ENCODE measurements around the gene MYO1C. TPM values are rescaled to one million over a fixed set of nuclear protein-coding genes. Genes with fewer than 3 reads are reported as not detected.

Gene MYO1C
- total and polyA plus RNA-seq, 9 of the 15 experiments (the other 6 are each of a cell fraction or from before 2014, with no cell fraction given), result 0.46 to 32.5 (median 11.6) TPM

DNA sequence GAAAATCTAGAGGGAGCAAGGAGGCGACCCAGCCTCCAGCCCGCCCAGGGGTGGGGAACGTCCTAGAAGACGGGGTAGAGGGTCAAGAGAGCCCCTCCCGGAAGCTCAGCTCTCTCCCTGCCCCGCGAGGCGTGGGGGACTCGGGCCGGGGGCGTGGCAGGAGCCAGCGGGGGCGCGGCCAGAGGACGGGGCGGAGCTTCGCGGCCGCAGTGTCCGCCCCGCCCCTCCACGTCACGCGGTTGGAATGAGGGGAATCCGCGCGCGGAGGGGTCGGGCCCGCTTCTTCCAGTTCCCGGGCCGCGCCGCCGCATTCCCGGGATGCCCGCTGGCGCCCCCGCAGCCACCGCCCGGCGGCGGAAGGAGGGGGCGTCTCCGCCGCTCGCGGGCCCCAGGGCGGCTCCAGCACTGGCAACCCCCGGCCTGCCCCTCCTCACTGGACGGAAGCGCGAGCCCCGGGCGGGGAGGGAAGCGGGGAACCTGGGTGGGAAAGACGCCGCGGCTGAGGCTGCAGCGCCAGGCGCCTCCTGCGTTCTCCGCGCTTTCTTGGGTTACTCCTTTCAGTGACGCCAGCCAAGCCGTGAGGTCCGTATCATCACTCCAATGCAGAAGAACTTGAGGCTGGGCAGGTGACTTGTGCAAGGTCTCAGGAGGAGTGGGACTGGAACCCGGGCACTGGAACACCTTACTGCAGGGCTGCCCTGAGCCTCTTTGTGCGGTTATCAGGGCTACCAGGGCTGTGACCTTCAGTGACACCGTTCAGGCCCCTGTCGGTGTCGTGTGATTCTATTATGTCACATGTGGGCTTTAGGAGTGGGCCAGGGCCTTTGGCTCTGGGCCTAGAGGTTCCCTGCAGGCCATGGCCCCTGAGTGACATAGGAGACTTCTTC lies 4.3 kb downstream of the MYO1C start (continued):
- TF ChIP-seq RBM22 (IDR thresholded peaks at IDR 0.05; ENCODE audit: low read depth, low read length, poor library complexity, severe bottlenecking) (no peak), ZBTB7A (IDR thresholded peaks at IDR 0.05; ENCODE audit: borderline replicate concordance, control insufficient read depth, low read depth, low read length) (peak; percentile 42; the same call in 1 of the 2 replicates), ZNF239 (CRISPR knock-in tag; IDR thresholded peaks at IDR 0.05) (no peak), GATAD2B (IDR thresholded peaks at IDR 0.05; ENCODE audit: borderline replicate concordance) (peak; percentile 84; the same call in 1 of the 2 replicates), PHF8 (IDR thresholded peaks at IDR 0.05; ENCODE audit: borderline replicate concordance, low read length) (peak; percentile 43; the same call in 1 of the 2 replicates), SAFB (IDR thresholded peaks at IDR 0.05; ENCODE audit: borderline replicate concordance, low read depth, low read length) (peak; percentile 65; the same call in 1 of the 2 replicates), ARID4B (CRISPR knock-in tag; IDR thresholded peaks at IDR 0.05) (peak; percentile 62), KDM5B (IDR thresholded peaks at IDR 0.05; ENCODE audit: insufficient replicate concordance, low read depth, low read length) (no peak), ZNF740 (CRISPR knock-in tag; IDR thresholded peaks at IDR 0.05) (no peak), ZNF740 (tag; IDR thresholded peaks at IDR 0.05) (no peak), ZBTB43 (CRISPR knock-in tag; IDR thresholded peaks at IDR 0.05) (no peak), SRSF9 (IDR thresholded peaks at IDR 0.05; ENCODE audit: borderline replicate concordance, low read depth, low read length) (no peak), ZNF717 (CRISPR knock-in tag; IDR thresholded peaks at IDR 0.05) (no peak)
